ENCODE data around the gene SERTAD2. TPM values are rescaled to one million over a fixed set of nuclear protein-coding genes. Genes with fewer than 3 reads are reported as not detected.

The SERTAD2 gene
- total RNA-seq, 3 donors from 2014 or later, result 12.8 to 20.0 (median 17.0) TPM

GRCh38 chr2:64657411-64657810 is 3.7 kb upstream of the SERTAD2 start:
- no peaks in the 10 kb centered on the region for H3K36me3 ChIP-seq
- DNase-seq (ENCODE audit: low spot score in 2 of 2), result no peak
- H3K9me3 ChIP-seq, result no peaks in the 10 kb centered on the region
- intact Hi-C loops (cut with DNase I; ENCODE audit: low total_unique reads), result no loop called here
- H3K4me3 ChIP-seq, result no peak overlapping the region
- peaks cover 0 to 11% of the 10 kb centered on the region in 2 donors for H3K4me1 ChIP-seq
- H3K27ac ChIP-seq, result no peak overlapping the region
- TF ChIP-seq POLR2AphosphoS5 (IDR thresholded peaks at IDR 0.05) (no peak), POLR2A (IDR thresholded peaks at IDR 0.05) (no peak), CTCF (IDR thresholded peaks at IDR 0.05) (no peak)
- no peaks in the 10 kb centered on the region for H3K27me3 ChIP-seq

GRCh38 chr2:64656379-64656778 is 2.7 kb upstream of the SERTAD2 start:
- intact Hi-C loops (cut with DNase I; ENCODE audit: low total_unique reads), result no loop called here
- Histone ChIP-seq H3K4me1 (peaks cover 0 to 14% of the 10 kb centered on the region in 2 donors), H3K9me3 (no peaks in the 10 kb centered on the region), H3K27me3 (no peaks in the 10 kb centered on the region), H3K4me3 (no peak overlapping the region), H3K36me3 (no peaks in the 10 kb centered on the region), H3K27ac (no peak overlapping the region)
- no peak for DNase-seq (ENCODE audit: low spot score in 2 of 2)
- TF ChIP-seq CTCF (IDR thresholded peaks at IDR 0.05) (no peak), POLR2AphosphoS5 (IDR thresholded peaks at IDR 0.05) (no peak), POLR2A (IDR thresholded peaks at IDR 0.05) (no peak)

- Histone ChIP-seq H3K27me3 (no peaks in the 10 kb centered on the region), H3K4me3 (no peak overlapping the region), H3K4me1 (peaks cover 0 to 19% of the 10 kb centered on the region in 2 donors), H3K27ac (peak overlapping the region in 1 of 2 donors; percentile 99), H3K36me3 (no peaks in the 10 kb centered on the region), H3K9me3 (no peaks in the 10 kb centered on the region)
- DNase-seq (ENCODE audit: low spot score in 2 of 2), result no peak
- intact Hi-C loops (cut with DNase I; ENCODE audit: low total_unique reads), result no loop called here
- TF ChIP-seq POLR2A (IDR thresholded peaks at IDR 0.05) (no peak), CTCF (IDR thresholded peaks at IDR 0.05) (no peak), POLR2AphosphoS5 (IDR thresholded peaks at IDR 0.05) (no peak)
Measured at GRCh38 chr2:64655873-64656272, 2.2 kb upstream of the SERTAD2 start.

- no peak for DNase-seq (ENCODE audit: low spot score in 2 of 2)
- no peaks in the 10 kb centered on the region for H3K27me3 ChIP-seq
- no peaks in the 10 kb centered on the region for H3K9me3 ChIP-seq
- H3K27ac ChIP-seq, result peak overlapping the region; percentile 99 to 100
- TF ChIP-seq POLR2A (IDR thresholded peaks at IDR 0.05) (no peak), CTCF (IDR thresholded peaks at IDR 0.05) (peak in 2 of 3 donors; percentile 24 to 26), POLR2AphosphoS5 (IDR thresholded peaks at IDR 0.05) (no peak)
- peaks cover 0 to 21% of the 10 kb centered on the region in 2 donors for H3K4me1 ChIP-seq
- intact Hi-C loops (cut with DNase I; ENCODE audit: low total_unique reads), result no loop called here
- H3K36me3 ChIP-seq, result no peaks in the 10 kb centered on the region
- peak overlapping the region; percentile 95 to 97 (median 97) for H3K4me3 ChIP-seq
Measured at GRCh38 chr2:64655018-64655664, 1.4 kb upstream of the SERTAD2 start.

GRCh38 chr2:64654063-64654811 is 524 bp upstream of the SERTAD2 start:
- Histone ChIP-seq H3K27me3 (no peaks in the 10 kb centered on the region), H3K27ac (peak overlapping the region; percentile 99 to 100), H3K9me3 (no peaks in the 10 kb centered on the region), H3K4me1 (peaks cover 0 to 21% of the 10 kb centered on the region in 2 donors), H3K36me3 (no peaks in the 10 kb centered on the region), H3K4me3 (peak overlapping the region; percentile 95 to 97 (median 97))
- intact Hi-C loops (cut with DNase I; ENCODE audit: low total_unique reads), result loop anchor here (5.0 kb wide), 2 partner anchors 98 to 213 kb away; no protein-coding TSS in a partner anchor
- TF ChIP-seq POLR2A (IDR thresholded peaks at IDR 0.05) (peak; percentile 73), POLR2AphosphoS5 (IDR thresholded peaks at IDR 0.05) (peak; percentile 52 to 95 (median 80)), CTCF (IDR thresholded peaks at IDR 0.05) (peak in 1 of 3 donors; percentile 18)
- peak; percentile 74 to 85 for DNase-seq (ENCODE audit: low spot score in 2 of 2)
